HepG2 (cell line): ENCODE results near the gene PDIK1L. TPM values are rescaled to one million over a fixed set of nuclear protein-coding genes. Genes with fewer than 3 reads are reported as not detected.

Source experiments
- ATAC-seq: fragments of 200-7000 bp; cut with Tn5 transposase; 3 replicates; pipeline ENCODE4 v1.9.1; 2020; ENCODE audit warnings: mild to moderate bottlenecking, moderate library complexity
- BruUV-seq: library from RNA; stranded (reverse); fragments of 400-500 nt; replicated peaks from 2 replicates; lab custom pipeline; 2021; lab: Mats Ljungman, UMichigan
- CTCF ChIA-PET: fragments of 300-600 bp; formaldehyde crosslinking; extraction: SDS; loops from one replicate; lab custom pipeline; 2021; ENCODE audit warnings: low total read pairs, inconsistent platforms, low intra/inter-chr PET ratio; lab: Yijun Ruan, JAX
- POLR2A ChIA-PET: fragments of 350-600 bp; sonication (Branson Sonifier 250); formaldehyde crosslinking; loops from one replicate; lab custom pipeline; 2020; ENCODE audit warnings: antibody characterized with exemption, inconsistent platforms; lab: Yijun Ruan, JAX
- DNase-seq: peaks from one replicate; pipeline ENCODE4 v3.0.0-alpha.2; 2015; ENCODE audit warnings: low spot score
- FAIRE-seq: peaks from 3 replicates; lab custom pipeline; 2011; peaks lifted over from hg19 to GRCh38; lab: Jason Lieb, UNC
- H2AFZ ChIP-seq: one replicate; pipeline ENCODE4 v1.6.1; 2011; ENCODE audit warnings: low read length, inconsistent platforms
- H3K27ac ChIP-seq: fragments of 300-600 bp; 3 replicates; pipeline ENCODE4 v1.8.0; 2011; ENCODE audit warnings: mixed run types, mild to moderate bottlenecking, mixed read lengths, low read length, inconsistent platforms; ENCODE audit not compliant: insufficient read depth; ENCODE audit errors: extremely low read length
- H3K27me3 ChIP-seq, 2 experiments: fragments of 200-600 bp in 1 of 2; 2 replicates in 1 of 2; 3 replicates in 1 of 2; pipeline versions ENCODE4 v1.6.0 to v1.8.0; 2011; ENCODE audit warnings: low read length in 2 of 2, mild to moderate bottlenecking in 2 of 2, moderate library complexity in 2 of 2, inconsistent platforms in 1 of 2; ENCODE audit not compliant: insufficient read depth in 2 of 2, control insufficient read depth in 1 of 2
- H3K36me3 ChIP-seq, 2 experiments: fragments of 200-600 bp in 1 of 2; replicated peaks in 1 of 2; 2 replicates in 1 of 2; 3 replicates in 1 of 2; pipeline versions ENCODE4 v1.5.1 to v1.8.0; 2011; ENCODE audit warnings: low read length in 2 of 2, inconsistent platforms in 1 of 2; ENCODE audit not compliant: insufficient read depth in 2 of 2, control insufficient read depth in 1 of 2
- H3K4me1 ChIP-seq: 2 replicates; pipeline ENCODE4 v1.5.1; 2012; ENCODE audit warnings: low read length, inconsistent platforms; ENCODE audit not compliant: insufficient read depth
- H3K4me2 ChIP-seq: 2 replicates; pipeline ENCODE4 v1.6.0; 2011; ENCODE audit warnings: low read depth, low read length, inconsistent platforms
- H3K4me3 ChIP-seq, 3 experiments: fragments of 200-600 bp in 1 of 3; sonication (generic), shearing (Covaris generic) in 1 of 3; replicated peaks in 1 of 3; 2 replicates each; pipeline ENCODE4 v1.5.1; 2011 to 2016; ENCODE audit warnings: low read length in 3 of 3, inconsistent platforms in 2 of 3, low read depth in 2 of 3, mild to moderate bottlenecking in 2 of 3, control low read depth in 1 of 3, mixed read lengths in 1 of 3; ENCODE audit not compliant: insufficient read depth in 1 of 3
- H3K79me2 ChIP-seq: one replicate; pipeline ENCODE4 v1.6.1; 2011; ENCODE audit warnings: low read length, inconsistent platforms; ENCODE audit not compliant: insufficient read depth
- H3K9ac ChIP-seq: 2 replicates; pipeline ENCODE4 v1.6.0; 2011; ENCODE audit warnings: mild to moderate bottlenecking, low read depth, low read length, inconsistent platforms; ENCODE audit not compliant: insufficient read depth
- H3K9me3 ChIP-seq: 2 replicates; pipeline ENCODE4 v1.5.1; 2012; ENCODE audit warnings: mild to moderate bottlenecking, low read length
- H4K20me1 ChIP-seq: 2 replicates; pipeline ENCODE4 v1.6.0; 2011; ENCODE audit warnings: inconsistent platforms, mild to moderate bottlenecking, low read length, moderate library complexity; ENCODE audit not compliant: insufficient read depth
- ETV5 ChIP-seq: IDR thresholded peaks from 2 replicates; pipeline ENCODE4 v1.6.1; 2018; ENCODE audit warnings: missing biosample characterization, missing genetic modification reagents, inconsistent platforms, borderline replicate concordance
- GATA4 ChIP-seq: sonication (generic); IDR thresholded peaks from 2 replicates; pipeline ENCODE4 v1.6.1; 2016; ENCODE audit warnings: antibody characterized with exemption, low read depth, borderline replicate concordance
- MED8 ChIP-seq: sonication (generic); formaldehyde crosslinking; IDR thresholded peaks from 2 replicates; pipeline ENCODE4 v1.8.1; 2023; ENCODE audit warnings: mild to moderate bottlenecking, missing genetic modification reagents; ENCODE audit not compliant: insufficient replicate concordance
- ZBTB1 ChIP-seq: sonication (generic); formaldehyde crosslinking; IDR thresholded peaks from 2 replicates; pipeline ENCODE4 v1.4.0; 2020; ENCODE audit warnings: missing genetic modification reagents, borderline replicate concordance
- ZHX1 ChIP-seq: sonication (generic); formaldehyde crosslinking; IDR thresholded peaks from 2 replicates; pipeline ENCODE4 v1.8.1; 2022; ENCODE audit warnings: low read depth, mild to moderate bottlenecking, missing genetic modification reagents
- ZMYM2 ChIP-seq: sonication (generic); formaldehyde crosslinking; IDR thresholded peaks from 2 replicates; pipeline ENCODE4 v1.8.0; 2022; ENCODE audit warnings: mild to moderate bottlenecking, missing genetic modification reagents
- WGBS: methylation state at CpG from one replicate; pipeline ENCODE4 v1.1.6; 2017; ENCODE audit warnings: low lambda C conversion rate; 5-methylcytosine and 5-hydroxymethylcytosine counted together
- in situ Hi-C: cut with HindIII; loops from 2 replicates; pipeline ENCODE4 v1.10.0; 2017; ENCODE audit warnings: low pct_unique_long_range_greater_than_20kb; ENCODE audit not compliant: extremely low pct_ligation_motif_present
- intact Hi-C: fragments of 100-400 bp; cut with micrococcal nuclease; formaldehyde crosslinking; loops from one replicate; pipeline ENCODE4 v1.10.0; 2022; ENCODE audit not compliant: unreplicated experiment
- polyA plus RNA-seq, 8 experiments: library from polyadenylated mRNA; depleted of rRNA in 3 of 8; stranded (reverse) in 7 of 8; unstranded in 1 of 8; fragments of >200 nt; fragmentation: Illumina TruSeq in 4 of 8; extraction: Trizol in 4 of 8; gene quantifications; 2 replicates each; pipeline versions ENCODE4 v1.2.1 to v1.2.3, GENCODE V29; 2011 to 2016; ENCODE audit warnings: low read depth in 4 of 8, missing spikeins in 1 of 8, mixed read lengths in 1 of 8; ENCODE audit not compliant: insufficient read depth in 1 of 8
- total RNA-seq, 5 experiments: library from RNA; depleted of rRNA; stranded (reverse); fragments of >200 nt; fragmentation: Illumina TruSeq; extraction: Trizol; gene quantifications; 2 replicates each; pipeline ENCODE4 v1.2.3, GENCODE V29; 2016; ENCODE audit warnings: low read depth in 1 of 5
- TF ChIP-seq, protein P1 (sequence below): sonication (generic); formaldehyde crosslinking; IDR thresholded peaks from 2 replicates; pipeline ENCODE4 v1.4.0; 2020; ENCODE audit warnings: missing genetic modification reagents, borderline replicate concordance

The PDIK1L gene
- total and polyA plus RNA-seq, 2 of the 13 experiments (the other 11 are each of a cell fraction or from before 2014, with no cell fraction given) = 1.9 to 4.6 TPM

- H3K4me2 ChIP-seq = no peak overlapping the region
- H3K27me3 ChIP-seq = no peaks in the 10 kb centered on the region; a peak in 1 of 5 replicates
- no peak overlapping the region for H3K9ac ChIP-seq
- no peaks in the 10 kb centered on the region for H3K36me3 ChIP-seq
- intact Hi-C loops = no loop called here
- H4K20me1 ChIP-seq = no peaks in the 10 kb centered on the region
- ATAC-seq (no peak), DNase-seq (no peak), FAIRE-seq (no peak)
- H2AFZ ChIP-seq = no peak overlapping the region
- H3K4me3 ChIP-seq = no peak overlapping the region
- H3K27ac ChIP-seq = no peak overlapping the region
- no peaks in the 10 kb centered on the region for H3K4me1 ChIP-seq
- in situ Hi-C loops = no loop called here
- no TSS peak for BruUV-seq
- no peaks in the 10 kb centered on the region for H3K9me3 ChIP-seq
- TF ChIP-seq ZMYM2 (CRISPR knock-in tag) (no peak), ZHX1 (CRISPR knock-in tag) (no peak)
- TF ChIP-seq, all 625 proteins: peak for 0
- 52% methylated on average over 8 of the region's 8 CpGs for WGBS
- ChIA-PET POLR2A (no interaction called here), CTCF (no interaction called here)
- H3K79me2 ChIP-seq = no peaks in the 10 kb centered on the region
These were observed 33.1 kb upstream of the PDIK1L start for GRCh38 chr1:26078286-26079177.

- no peak for DNase-seq
- no peak overlapping the region for H3K4me3 ChIP-seq
- intact Hi-C loops (no loop called here), in situ Hi-C loops (no loop called here)
- no peaks in the 10 kb centered on the region for H3K79me2 ChIP-seq
- no peak overlapping the region for H3K27ac ChIP-seq
- no peak overlapping the region for H3K4me2 ChIP-seq
- H4K20me1 ChIP-seq = no peaks in the 10 kb centered on the region
- TF ChIP-seq, protein P1, sequence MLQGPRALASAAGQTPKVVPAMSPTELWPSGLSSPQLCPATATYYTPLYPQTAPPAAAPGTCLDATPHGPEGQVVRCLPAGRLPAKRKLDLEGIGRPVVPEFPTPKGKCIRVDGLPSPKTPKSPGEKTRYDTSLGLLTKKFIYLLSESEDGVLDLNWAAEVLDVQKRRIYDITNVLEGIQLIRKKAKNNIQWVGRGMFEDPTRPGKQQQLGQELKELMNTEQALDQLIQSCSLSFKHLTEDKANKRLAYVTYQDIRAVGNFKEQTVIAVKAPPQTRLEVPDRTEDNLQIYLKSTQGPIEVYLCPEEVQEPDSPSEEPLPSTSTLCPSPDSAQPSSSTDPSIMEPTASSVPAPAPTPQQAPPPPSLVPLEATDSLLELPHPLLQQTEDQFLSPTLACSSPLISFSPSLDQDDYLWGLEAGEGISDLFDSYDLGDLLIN (CRISPR knock-in tag) = no peak
- TF ChIP-seq MED8 = no peak
- TF ChIP-seq ETV5 (CRISPR knock-in tag) = no peak
- TF ChIP-seq ZBTB1 (CRISPR knock-in tag) = no peak
- TF ChIP-seq GATA4 = no peak
- no peak for FAIRE-seq
- ChIA-PET CTCF (no interaction called here), POLR2A (no interaction called here)
- no peaks in the 10 kb centered on the region; a peak in 1 of 5 replicates for H3K27me3 ChIP-seq
- no peak overlapping the region for H2AFZ ChIP-seq
- no peak overlapping the region for H3K9ac ChIP-seq
- H3K9me3 ChIP-seq = no peaks in the 10 kb centered on the region
- no peaks in the 10 kb centered on the region for H3K36me3 ChIP-seq
- 16% methylated on average over 7 of the region's 7 CpGs for WGBS
- no TSS peak for BruUV-seq
- no peak for ATAC-seq
- no peaks in the 10 kb centered on the region for H3K4me1 ChIP-seq
These were observed 32.5 kb upstream of the PDIK1L start for GRCh38 chr1:26079178-26079563.
